H9 (cell line): ENCODE data around the gene GSTA4. TPM values are rescaled to one million over a fixed set of nuclear protein-coding genes. Genes with fewer than 3 reads are reported as not detected.

ENCODE experiments used
- DNase-seq: peaks from one replicate; pipeline ENCODE4 v3.0.0-alpha.2; 2017
- H2AFZ ChIP-seq: one replicate; pipeline ENCODE4 v1.6.1; 2013; ENCODE audit warnings: mild to moderate bottlenecking, low read length, control low read depth, moderate library complexity
- H2AK5ac ChIP-seq: 2 replicates; pipeline ENCODE4 v1.6.1; 2013; ENCODE audit warnings: low read length, control low read depth, mixed read lengths; ENCODE audit not compliant: insufficient read length
- H2BK120ac ChIP-seq: one replicate; pipeline ENCODE4 v1.6.1; 2013; ENCODE audit warnings: low read depth, mild to moderate bottlenecking, low read length, control low read depth, inconsistent platforms; ENCODE audit not compliant: poor library complexity, severe bottlenecking
- H2BK12ac ChIP-seq: 2 replicates; pipeline ENCODE4 v1.6.1; 2013; ENCODE audit warnings: low read length, control low read depth, mixed read lengths, low read depth; ENCODE audit not compliant: insufficient read length
- H2BK15ac ChIP-seq: 2 replicates; pipeline ENCODE4 v1.6.1; 2013; ENCODE audit warnings: low read depth, low read length, control low read depth
- H2BK20ac ChIP-seq: one replicate; pipeline ENCODE4 v1.6.1; 2013; ENCODE audit warnings: low read depth, mild to moderate bottlenecking, low read length, control low read depth, inconsistent platforms; ENCODE audit not compliant: poor library complexity, severe bottlenecking
- H2BK5ac ChIP-seq: 2 replicates; pipeline ENCODE4 v1.6.1; 2013; ENCODE audit warnings: low read length, control low read depth, mixed read lengths; ENCODE audit not compliant: insufficient read length
- H3K14ac ChIP-seq: 2 replicates; pipeline ENCODE4 v1.6.1; 2013; ENCODE audit warnings: low read length, control low read depth; ENCODE audit not compliant: insufficient read depth
- H3K18ac ChIP-seq: 2 replicates; pipeline ENCODE4 v1.6.1; 2013; ENCODE audit warnings: low read depth, mild to moderate bottlenecking, mixed read lengths, low read length, control low read depth; ENCODE audit not compliant: insufficient read length
- H3K23ac ChIP-seq: 2 replicates; pipeline ENCODE4 v1.6.1; 2013; ENCODE audit warnings: low read length, control low read depth, mixed read lengths, low read depth; ENCODE audit not compliant: insufficient read length
- H3K23me2 ChIP-seq: 2 replicates; pipeline ENCODE4 v1.6.1; 2013; ENCODE audit warnings: low read depth, mild to moderate bottlenecking, mixed read lengths, low read length, control low read depth; ENCODE audit not compliant: insufficient read length, poor library complexity, severe bottlenecking
- H3K27ac ChIP-seq: 2 replicates; pipeline ENCODE4 v1.5.1; 2013; ENCODE audit warnings: low read length, control low read depth, mixed read lengths, low read depth; ENCODE audit not compliant: insufficient read length
- H3K27me3 ChIP-seq: 2 replicates; pipeline ENCODE4 v1.6.1; 2013; ENCODE audit warnings: low read length, control low read depth, inconsistent platforms; ENCODE audit not compliant: insufficient read depth
- H3K4ac ChIP-seq: 2 replicates; pipeline ENCODE4 v1.6.1; 2013; ENCODE audit warnings: low read depth, mild to moderate bottlenecking, control low read depth, inconsistent platforms, low read length, moderate library complexity
- H3K4me1 ChIP-seq: 2 replicates; pipeline ENCODE4 v1.6.1; 2013; ENCODE audit warnings: low read length, control low read depth, inconsistent platforms; ENCODE audit not compliant: insufficient read depth
- H3K4me2 ChIP-seq: 2 replicates; pipeline ENCODE4 v1.6.1; 2013; ENCODE audit warnings: low read length, control low read depth, mixed read lengths; ENCODE audit not compliant: insufficient read length, insufficient read depth
- H3K56ac ChIP-seq: 2 replicates; pipeline ENCODE4 v1.6.1; 2013; ENCODE audit warnings: low read depth, mild to moderate bottlenecking, mixed read lengths, low read length, control low read depth; ENCODE audit not compliant: insufficient read length
- H3K79me1 ChIP-seq: 2 replicates; pipeline ENCODE4 v1.6.1; 2013; ENCODE audit warnings: low read depth, mild to moderate bottlenecking, moderate library complexity, low read length, control low read depth, inconsistent platforms; ENCODE audit not compliant: insufficient read depth, poor library complexity, severe bottlenecking
- H3K79me2 ChIP-seq: 2 replicates; pipeline ENCODE4 v1.6.1; 2013; ENCODE audit warnings: low read length, control low read depth, inconsistent platforms; ENCODE audit not compliant: insufficient read depth
- H3K9ac ChIP-seq: 2 replicates; pipeline ENCODE4 v1.6.1; 2013; ENCODE audit warnings: low read length, control low read depth, mixed read lengths; ENCODE audit not compliant: insufficient read length; ENCODE audit errors: extremely low read depth
- H3K9me3 ChIP-seq: one replicate; pipeline ENCODE4 v1.6.1; 2013; ENCODE audit warnings: low read depth, low read length, inconsistent platforms; ENCODE audit not compliant: control insufficient read depth
- H3T11ph ChIP-seq: one replicate; pipeline ENCODE4 v1.6.1; 2013; ENCODE audit warnings: mild to moderate bottlenecking, low read length, control low read depth, inconsistent platforms
- H4K20me1 ChIP-seq: one replicate; pipeline ENCODE4 v1.6.1; 2013; ENCODE audit not compliant: control insufficient read depth, insufficient read length, insufficient read depth
- H4K5ac ChIP-seq: 2 replicates; pipeline ENCODE4 v1.6.1; 2013; ENCODE audit warnings: low read depth, mild to moderate bottlenecking, mixed read lengths, low read length, control low read depth; ENCODE audit not compliant: insufficient read length
- H4K8ac ChIP-seq: replicated peaks from 2 replicates; pipeline ENCODE4 v1.6.1; 2013; ENCODE audit warnings: low read length, control low read depth, mixed read lengths, low read depth; ENCODE audit not compliant: insufficient read length
- H4K91ac ChIP-seq: 2 replicates; pipeline ENCODE4 v1.6.1; 2013; ENCODE audit warnings: low read depth, mild to moderate bottlenecking, moderate library complexity, mixed read lengths, low read length, control low read depth; ENCODE audit not compliant: insufficient read length
- H3K27ac Mint-ChIP-seq, 3 experiments: 2 replicates in 2 of 3; 3 replicates in 1 of 3; pipeline ENCODE4 v1.8.0; 2020 to 2021; ENCODE audit warnings: mixed read lengths in 3 of 3, mild to moderate bottlenecking in 1 of 3, moderate library complexity in 1 of 3
- H3K27me3 Mint-ChIP-seq: 2 replicates; pipeline ENCODE4 v1.8.0; 2021; ENCODE audit warnings: low read depth, mild to moderate bottlenecking, moderate library complexity, mixed read lengths
- H3K36me3 Mint-ChIP-seq, 3 experiments: 2 replicates in 2 of 3; 3 replicates in 1 of 3; pipeline ENCODE4 v1.8.0; 2020 to 2021; ENCODE audit warnings: low read depth in 3 of 3, mixed read lengths in 3 of 3; ENCODE audit not compliant: insufficient read depth in 1 of 3
- H3K4me1 Mint-ChIP-seq, 2 experiments: 2 replicates each; pipeline ENCODE4 v1.8.0; 2020; ENCODE audit warnings: mixed read lengths in 2 of 2
- H3K4me3 Mint-ChIP-seq, 2 experiments: 2 replicates in 1 of 2; 3 replicates in 1 of 2; pipeline ENCODE4 v1.8.0; 2020 to 2021; ENCODE audit warnings: mild to moderate bottlenecking in 2 of 2, mixed read lengths in 2 of 2, moderate library complexity in 1 of 2
- H3K9me3 Mint-ChIP-seq, 2 experiments: 2 replicates in 1 of 2; 3 replicates in 1 of 2; pipeline ENCODE4 v1.8.0; 2020; ENCODE audit warnings: mild to moderate bottlenecking in 2 of 2, mixed read lengths in 2 of 2, moderate library complexity in 1 of 2
- WGBS: extraction: QIAGEN DNeasy Blood & Tissue Kit; methylation state at CpG from one replicate; pipeline ENCODE4 v1.1.7; 2013; ENCODE audit warnings: missing lambda C conversion rate, low lambda C conversion rate, mixed read lengths; ENCODE audit not compliant: insufficient read length; ENCODE audit errors: extremely low coverage; 5-methylcytosine and 5-hydroxymethylcytosine counted together
- total RNA-seq: library from RNA; stranded (reverse); gene quantifications from 2 replicates; pipeline ENCODE4 v1.2.1, GENCODE V29; 2021
- TF ChIP-seq, protein P1 (sequence below): fragments of 200-600 bp; sonication (generic); conservative IDR thresholded peaks from 3 replicates; pipeline ENCODE4 v1.8.0; 2021; ENCODE audit warnings: antibody characterized with exemption, mild to moderate bottlenecking

GSTA4 gene
- total RNA-seq, 1 experiment from 2014 or later, result 32.1 TPM

DNA sequence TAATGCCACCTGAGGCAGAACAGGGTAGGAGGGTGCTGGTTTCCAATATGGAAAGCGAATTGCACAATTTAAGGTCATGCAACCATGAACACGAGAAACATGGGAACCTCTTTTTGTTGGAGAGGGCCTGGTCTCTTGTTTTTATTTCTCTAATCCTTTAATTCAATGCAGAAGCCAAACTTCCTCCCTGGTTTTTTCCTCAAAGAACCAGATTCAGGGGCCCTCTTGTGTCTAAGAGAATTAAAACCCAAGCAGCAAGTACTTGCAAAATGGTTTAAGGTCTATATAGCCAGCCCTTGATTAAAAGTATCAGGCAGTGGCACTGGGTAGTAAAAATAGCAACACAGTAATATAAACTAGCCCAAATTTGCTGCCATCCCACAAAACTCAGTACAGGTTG lies 19.5 kb downstream of the GSTA4 start:
- H3K56ac ChIP-seq, result no peak overlapping the region
- H3K4me2 ChIP-seq, result no peak overlapping the region
- H4K20me1 ChIP-seq, result no peaks in the 10 kb centered on the region
- H3K27me3 ChIP-seq, result no peaks in the 10 kb centered on the region; the same call in 1 of the 2 replicates
- no peak overlapping the region for H4K91ac ChIP-seq
- no peak overlapping the region for H3T11ph ChIP-seq
- no peak overlapping the region for H2BK15ac ChIP-seq
- H3K9me3 Mint-ChIP-seq, result no peaks in the 10 kb centered on the region
- H3K27ac Mint-ChIP-seq, result no peak overlapping the region
- no peak overlapping the region for H3K14ac ChIP-seq
- no peak overlapping the region for H3K27ac ChIP-seq
- no peaks in the 10 kb centered on the region for H3K9me3 ChIP-seq
- H3K9ac ChIP-seq, result no peak overlapping the region
- H3K4me1 ChIP-seq, result no peaks in the 10 kb centered on the region
- H4K5ac ChIP-seq, result no peak overlapping the region
- no peaks in the 10 kb centered on the region for H3K79me1 ChIP-seq
- no peak overlapping the region for H2AK5ac ChIP-seq
- H2BK5ac ChIP-seq, result no peak overlapping the region
- TF ChIP-seq, protein P1, sequence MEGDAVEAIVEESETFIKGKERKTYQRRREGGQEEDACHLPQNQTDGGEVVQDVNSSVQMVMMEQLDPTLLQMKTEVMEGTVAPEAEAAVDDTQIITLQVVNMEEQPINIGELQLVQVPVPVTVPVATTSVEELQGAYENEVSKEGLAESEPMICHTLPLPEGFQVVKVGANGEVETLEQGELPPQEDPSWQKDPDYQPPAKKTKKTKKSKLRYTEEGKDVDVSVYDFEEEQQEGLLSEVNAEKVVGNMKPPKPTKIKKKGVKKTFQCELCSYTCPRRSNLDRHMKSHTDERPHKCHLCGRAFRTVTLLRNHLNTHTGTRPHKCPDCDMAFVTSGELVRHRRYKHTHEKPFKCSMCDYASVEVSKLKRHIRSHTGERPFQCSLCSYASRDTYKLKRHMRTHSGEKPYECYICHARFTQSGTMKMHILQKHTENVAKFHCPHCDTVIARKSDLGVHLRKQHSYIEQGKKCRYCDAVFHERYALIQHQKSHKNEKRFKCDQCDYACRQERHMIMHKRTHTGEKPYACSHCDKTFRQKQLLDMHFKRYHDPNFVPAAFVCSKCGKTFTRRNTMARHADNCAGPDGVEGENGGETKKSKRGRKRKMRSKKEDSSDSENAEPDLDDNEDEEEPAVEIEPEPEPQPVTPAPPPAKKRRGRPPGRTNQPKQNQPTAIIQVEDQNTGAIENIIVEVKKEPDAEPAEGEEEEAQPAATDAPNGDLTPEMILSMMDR, result no peak
- H3K36me3 Mint-ChIP-seq, result peaks cover 0 to 2% (median 0%) of the 10 kb centered on the region in 3 experiments; a peak in 1 of 7 replicates
- H3K18ac ChIP-seq, result no peak overlapping the region
- no CpG with 5 or more reads among the region's 2 CpGs for WGBS
- H3K4ac ChIP-seq, result no peak overlapping the region
- no peak overlapping the region for H4K8ac ChIP-seq
- H3K79me2 ChIP-seq, result no peaks in the 10 kb centered on the region
- no peak overlapping the region for H3K4me3 Mint-ChIP-seq
- H3K4me1 Mint-ChIP-seq, result peaks cover 11 to 22% of the 10 kb centered on the region in 2 experiments
- H2BK12ac ChIP-seq, result no peak overlapping the region
- DNase-seq, result no peak
- no peak overlapping the region for H2BK20ac ChIP-seq
- H3K23ac ChIP-seq, result no peak overlapping the region
- H3K27me3 Mint-ChIP-seq, result no peaks in the 10 kb centered on the region
- no peak overlapping the region for H2AFZ ChIP-seq
- H3K23me2 ChIP-seq, result no peaks in the 10 kb centered on the region
- no peak overlapping the region for H2BK120ac ChIP-seq
